Measurements from ENCODE around the gene CD33.
A peak's percentile ranks its signal among the peaks of the same experiment; 100 is the strongest.

The CD33 gene

DNA sequence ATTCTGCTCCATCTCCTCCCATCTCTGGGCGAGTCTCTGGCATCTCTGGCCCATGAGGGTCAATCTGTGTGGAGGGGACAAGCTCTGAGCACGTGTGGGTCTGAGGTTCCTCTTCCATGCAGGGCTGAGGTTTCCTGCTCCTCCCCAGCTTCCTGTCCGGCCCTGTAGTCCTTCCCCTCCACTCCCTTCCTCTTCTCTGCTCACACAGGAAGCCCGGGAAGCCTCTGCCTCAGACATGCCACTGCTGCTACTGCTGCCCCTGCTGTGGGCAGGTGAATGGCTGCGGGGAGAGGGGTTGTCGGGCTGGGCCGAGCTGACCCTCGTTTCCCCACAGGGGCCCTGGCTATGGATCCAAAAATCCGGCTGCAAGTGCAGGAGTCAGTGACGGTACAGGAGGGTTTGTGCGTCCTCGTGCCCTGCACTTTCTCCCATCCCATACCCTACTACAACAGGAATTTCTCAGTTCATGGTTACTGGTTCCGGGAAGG lies 14.0 kb upstream of the CD33 start:
- peak; percentile 73 to 88 (median 86) for DNase-seq

DNA sequence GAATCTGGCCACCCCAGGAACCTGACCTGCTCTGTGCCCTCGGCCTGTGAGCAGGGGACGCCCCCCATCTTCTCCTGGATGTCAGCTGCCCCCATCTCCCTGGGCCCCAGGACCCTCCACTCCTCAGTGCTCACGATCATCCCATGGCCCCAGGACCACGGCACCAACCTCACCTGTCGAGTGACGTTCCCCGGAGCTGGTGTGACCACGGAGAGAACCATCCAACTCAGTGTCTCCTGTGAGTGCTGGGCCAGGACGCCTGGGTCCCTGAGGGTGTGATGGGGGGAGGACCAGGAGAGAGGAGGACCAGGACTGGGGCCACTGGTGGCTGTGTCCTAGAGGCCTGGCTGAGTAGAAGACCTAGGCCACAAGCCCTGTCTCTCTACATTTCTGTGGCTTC lies 13.0 kb upstream of the CD33 start:
- DNase-seq, result no peak

DNA sequence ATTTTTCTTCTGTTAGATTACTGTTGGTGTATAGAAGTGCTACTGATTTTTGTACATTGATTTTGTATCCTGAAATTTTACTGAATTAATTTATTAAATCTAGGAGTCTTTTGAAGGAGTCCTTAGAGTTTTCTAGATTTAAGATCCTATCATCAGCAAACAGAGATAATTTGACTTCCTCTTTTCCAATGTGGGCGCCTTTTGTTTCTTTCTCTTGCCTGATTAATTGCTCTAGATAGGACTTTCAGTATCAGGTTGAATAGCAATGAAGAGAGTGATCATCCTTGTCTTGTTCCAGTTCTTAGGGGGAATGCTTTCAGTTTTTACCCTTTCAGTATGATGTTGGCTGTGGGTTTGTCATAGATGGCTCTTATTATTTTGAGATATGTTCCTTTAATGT lies 5.6 kb upstream of the CD33 start:
- peak in 2 of 4 experiments; percentile 38 to 46 for DNase-seq

DNA sequence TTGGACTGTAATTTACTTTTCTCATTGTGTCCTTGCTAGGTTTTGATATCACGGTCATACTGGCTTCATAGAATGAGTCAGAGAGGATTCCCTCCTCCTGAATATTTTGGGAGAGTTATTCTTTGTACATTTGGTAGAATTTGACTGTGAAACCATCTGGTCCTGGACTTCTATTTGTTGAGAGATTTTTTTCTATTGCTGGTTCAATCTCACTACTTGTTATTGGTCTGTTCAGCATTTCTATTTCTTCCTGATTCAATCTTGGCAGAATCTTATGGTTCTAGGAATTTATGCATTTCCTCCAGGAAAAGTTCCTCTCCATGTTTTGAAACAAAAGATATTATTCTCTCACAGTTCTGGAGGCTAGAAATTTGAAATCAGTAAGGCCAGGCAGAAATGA lies 4.9 kb upstream of the CD33 start:
- no peak for DNase-seq

DNA sequence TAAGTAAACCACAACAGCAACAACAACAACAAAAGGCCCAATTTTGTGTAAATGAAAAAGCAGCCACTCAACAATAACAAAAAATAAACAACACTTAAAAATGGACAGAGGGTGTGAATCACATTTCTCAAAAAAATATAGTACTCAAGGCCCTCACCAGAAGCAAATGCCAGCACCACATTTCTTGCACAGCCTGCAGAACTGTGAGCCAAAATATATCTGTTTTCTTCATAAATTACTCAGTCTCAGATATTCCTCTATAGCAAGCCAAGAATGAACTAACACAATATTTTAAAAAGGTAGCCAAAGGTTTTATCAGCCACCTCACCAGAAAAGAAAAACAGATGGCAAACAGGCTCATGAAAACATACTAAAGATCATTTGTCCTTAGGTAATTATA lies 3.9 kb upstream of the CD33 start:
- DNase-seq, result no peak

DNA sequence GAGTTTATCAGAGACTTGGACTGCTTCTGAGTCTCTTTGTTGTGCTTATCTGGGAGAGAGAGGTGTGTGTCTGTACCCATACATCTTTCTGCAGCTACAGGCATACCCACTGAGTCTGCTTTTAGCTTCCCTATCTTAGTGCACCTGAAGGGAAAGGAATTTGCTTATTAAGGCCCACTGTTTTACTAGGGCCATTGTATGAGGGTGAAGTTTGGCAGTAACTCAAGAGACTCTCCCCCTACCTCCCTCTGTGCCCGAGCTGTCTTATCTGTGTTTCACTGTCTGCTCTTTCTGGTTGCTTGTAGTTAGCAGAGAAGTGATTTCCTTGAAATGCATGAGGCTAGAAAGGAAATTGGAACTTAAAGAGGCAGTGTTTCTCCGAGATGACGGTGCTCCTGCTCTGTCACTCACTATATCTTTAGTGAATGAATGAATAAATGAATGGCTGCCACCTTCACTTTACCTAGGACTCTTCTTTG lies 678 bp upstream of the CD33 start:
- DNase-seq, result no peak

DNA sequence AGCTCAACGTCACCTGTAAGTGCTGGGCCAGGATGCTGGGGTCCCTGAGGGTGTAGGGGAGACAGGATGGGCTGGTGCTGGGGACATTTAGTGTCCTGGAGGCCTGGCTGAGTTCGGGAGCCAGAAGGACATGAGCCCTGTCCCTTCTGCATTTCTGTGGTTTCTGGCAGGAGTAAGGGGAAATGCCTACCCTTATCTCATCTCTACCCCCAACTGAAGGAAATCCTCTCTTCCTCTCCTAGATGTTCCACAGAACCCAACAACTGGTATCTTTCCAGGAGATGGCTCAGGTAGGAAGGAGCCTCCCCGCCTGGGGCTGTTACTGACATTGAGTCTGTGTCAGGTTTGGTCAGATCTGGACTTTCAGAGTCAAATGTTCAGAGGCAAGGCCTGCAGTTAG lies 1.2 kb downstream of the CD33 start:
- peak in 3 of 4 experiments; percentile 21 to 37 (median 24) for DNase-seq

DNA sequence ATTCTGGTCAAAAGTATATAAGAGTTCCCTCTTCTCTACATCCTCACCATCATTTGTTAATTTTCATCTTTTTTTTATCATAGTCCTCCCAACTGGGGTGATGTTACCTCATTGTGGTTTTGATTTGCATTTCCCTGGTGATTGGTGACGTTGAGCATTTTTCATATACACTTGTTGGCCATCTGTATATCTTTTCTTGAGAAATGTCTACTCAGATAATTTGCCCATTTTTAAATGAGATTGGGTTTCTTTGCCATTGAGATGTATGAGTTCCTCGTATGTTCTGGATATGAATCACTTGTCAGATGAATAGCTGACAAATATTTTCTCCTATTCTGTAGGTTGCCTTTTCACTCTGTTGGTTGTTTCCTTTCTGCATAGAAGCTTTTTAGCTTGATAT lies 2.4 kb downstream of the CD33 start:
- DNase-seq, result no peak

DNA sequence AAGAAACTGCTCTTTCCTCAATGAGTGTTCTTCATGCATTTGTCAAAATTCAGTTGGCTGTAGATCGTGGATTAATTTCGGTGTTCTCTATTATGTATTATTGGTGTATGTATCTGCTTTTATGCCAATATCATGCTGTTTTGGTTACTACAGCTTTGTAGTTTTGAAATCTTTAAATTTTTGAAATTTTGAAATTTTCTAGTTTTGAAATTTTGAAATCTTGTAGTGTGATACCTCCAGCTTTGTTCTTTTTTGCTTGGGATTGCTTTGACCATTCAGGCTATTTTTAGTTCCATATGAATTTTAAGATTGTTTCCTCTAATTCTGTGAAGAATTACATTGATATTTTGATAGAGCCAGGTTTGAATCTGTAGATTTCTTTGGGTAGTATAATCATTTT lies 3.1 kb downstream of the CD33 start:
- no peak for DNase-seq

DNA sequence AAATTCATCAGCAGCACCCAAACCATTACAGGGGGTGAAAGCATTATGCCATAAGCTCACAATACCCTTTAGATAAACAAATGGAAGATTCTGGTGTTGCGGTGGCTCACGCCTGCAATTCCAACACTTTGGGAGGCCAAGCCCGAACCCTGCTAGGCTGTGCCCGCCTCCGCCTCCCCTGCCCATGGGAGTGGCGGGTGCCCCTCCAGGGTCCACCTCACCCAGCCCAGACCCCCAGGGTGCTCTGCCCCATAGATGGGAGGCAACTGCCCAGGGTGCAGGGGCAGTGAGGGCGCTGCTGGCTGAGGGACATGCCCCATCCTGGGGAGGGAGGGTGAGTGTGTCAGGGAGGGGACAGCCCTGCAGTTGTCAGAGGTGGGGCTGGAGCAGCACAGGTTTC lies 16.0 kb downstream of the CD33 start:
- no peak for DNase-seq

DNA sequence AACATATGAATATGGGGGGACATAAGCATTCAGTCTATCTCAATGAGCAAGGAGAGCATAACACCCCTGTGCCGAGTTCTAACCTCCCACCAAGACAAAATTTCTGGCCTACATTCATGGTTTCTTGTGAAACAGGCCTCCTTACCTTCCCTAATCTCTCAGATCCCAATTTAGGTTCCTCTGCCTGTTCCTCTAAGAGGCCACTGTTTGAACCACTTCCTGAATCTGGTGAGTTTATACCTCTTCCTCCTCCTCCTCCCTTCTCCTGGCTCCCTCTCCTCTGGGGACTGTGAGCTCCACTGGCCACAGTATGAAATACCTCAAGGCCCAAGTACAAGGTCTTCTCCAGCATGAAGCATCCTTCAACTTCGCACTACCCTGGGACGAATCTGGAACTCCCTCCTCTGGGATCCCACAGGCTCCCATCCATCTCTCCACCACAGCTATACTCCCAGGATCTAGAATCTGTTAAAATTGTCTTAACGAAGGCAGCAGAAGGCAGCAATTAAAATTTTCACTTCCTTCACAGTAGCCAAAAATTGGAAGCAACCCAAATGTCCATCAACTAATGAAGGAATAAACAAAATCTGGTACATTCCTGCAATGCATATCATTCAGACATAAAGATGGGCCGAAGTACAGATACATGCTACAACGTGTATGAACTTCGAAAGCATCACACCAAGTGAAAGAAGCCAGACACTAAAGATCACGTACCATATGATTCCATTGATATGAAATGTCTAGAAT lies 18.2 kb downstream of the CD33 start:
- peak in 3 of 4 experiments; percentile 21 to 53 (median 52) for DNase-seq

DNA sequence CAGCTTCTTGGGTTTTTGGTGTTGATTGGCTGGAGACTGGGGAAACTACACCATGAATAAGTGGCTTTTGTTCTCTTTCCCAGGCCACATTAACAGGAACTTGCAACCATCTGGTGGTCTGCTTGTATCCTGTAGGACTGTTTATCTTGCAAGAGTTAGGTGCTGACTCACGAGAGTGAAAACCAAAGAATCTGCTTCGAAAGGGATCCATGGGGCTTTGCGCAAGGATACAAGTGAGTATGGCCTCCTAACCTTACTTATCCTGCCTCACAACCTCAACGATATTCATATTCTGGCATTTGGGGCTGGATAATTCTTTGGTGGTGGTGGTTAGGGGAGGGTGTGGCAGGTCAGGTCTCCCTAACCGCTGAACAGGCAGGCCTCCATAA lies 21.3 kb downstream of the CD33 start:
- DNase-seq, result peak; percentile 70 to 94 (median 85)

DNA sequence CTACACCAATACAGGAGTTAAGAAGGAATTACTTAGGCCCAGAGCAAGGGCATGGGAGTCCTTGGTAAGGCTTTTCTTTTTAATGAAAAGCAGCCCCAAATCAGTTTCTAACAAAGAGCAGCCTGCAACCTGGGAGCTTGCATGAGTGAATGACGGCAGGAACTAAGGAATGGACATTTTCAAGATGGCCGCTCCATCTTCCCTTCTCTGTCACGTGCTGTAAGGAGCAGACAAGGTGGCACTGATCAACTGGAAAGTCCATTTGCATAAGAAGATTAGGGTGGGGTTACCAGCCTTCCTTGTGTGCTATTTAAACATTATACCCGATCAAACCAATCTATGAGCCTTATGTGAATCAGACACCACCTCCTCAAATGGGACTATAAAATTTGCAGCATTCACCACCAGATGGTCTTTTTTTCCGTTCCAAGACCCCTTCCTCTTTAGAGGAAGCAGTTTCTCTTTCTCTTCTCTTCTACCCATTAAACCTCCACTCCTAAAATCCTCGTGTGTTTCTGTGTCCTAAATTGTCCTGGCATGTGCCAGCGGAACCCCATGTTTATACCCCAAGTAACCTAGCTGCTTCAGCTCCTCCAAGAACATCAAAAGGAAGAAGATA lies 23.2 kb downstream of the CD33 start:
- no peak for DNase-seq

DNA sequence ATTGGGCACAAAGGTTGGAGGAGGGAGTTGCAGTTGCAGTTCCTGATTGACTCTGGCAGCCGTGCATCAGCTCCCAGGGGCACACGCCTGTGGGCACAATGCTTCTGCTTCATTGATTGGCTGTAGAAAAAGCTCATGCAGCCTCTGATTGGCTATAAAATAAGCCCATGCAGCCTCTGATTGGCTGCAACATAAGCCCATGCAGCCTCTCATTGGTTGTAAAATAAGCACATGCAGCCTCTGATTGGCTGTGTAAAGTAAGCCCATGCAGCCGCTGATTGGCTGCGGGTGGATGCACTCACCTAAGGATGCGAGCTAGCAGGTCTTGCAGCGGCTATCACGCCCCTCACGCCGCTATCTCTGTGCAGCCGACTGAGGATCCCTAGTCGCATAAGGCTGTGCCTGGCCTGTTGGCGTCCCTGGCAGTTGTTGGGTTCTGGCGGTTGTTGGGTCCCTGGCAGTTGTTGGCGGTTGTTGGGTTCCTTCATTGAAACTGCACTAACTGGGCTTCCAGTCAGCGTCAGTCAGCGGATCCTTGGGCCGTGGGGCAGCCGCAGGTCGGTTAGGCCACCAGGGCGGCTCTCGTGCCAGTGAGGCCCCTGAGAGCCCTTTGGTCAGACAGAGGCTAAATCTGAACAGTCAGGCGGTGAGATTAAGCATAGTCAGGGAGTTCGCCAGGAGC lies 26.0 kb downstream of the CD33 start, which contains the start of gene SIGLECL1:
SIGLECL1 (plus strand) TSS at position 295 of the 682 bp plus-strand sequence. CDS start 12,993 bp downstream, outside the sequence.
- DNase-seq, result no peak

DNA sequence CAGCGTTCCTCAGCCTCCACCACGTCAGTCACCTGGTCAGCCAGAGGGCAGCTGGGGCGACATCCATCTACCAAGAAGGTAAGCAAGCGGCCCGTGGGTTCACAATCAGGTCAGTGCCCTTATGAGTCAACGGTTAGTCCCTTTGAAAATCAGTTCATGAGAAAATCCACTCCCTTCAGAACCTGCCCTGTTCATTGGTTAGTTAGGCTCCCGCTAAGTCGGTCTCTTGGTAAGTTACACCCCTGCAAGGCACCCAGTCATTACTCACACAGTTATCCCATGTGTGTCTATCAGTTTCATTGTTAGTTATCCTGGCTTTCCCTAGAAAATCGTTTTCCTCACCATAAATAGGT lies 26.6 kb downstream of the CD33 start:
- DNase-seq, result no peak

DNA sequence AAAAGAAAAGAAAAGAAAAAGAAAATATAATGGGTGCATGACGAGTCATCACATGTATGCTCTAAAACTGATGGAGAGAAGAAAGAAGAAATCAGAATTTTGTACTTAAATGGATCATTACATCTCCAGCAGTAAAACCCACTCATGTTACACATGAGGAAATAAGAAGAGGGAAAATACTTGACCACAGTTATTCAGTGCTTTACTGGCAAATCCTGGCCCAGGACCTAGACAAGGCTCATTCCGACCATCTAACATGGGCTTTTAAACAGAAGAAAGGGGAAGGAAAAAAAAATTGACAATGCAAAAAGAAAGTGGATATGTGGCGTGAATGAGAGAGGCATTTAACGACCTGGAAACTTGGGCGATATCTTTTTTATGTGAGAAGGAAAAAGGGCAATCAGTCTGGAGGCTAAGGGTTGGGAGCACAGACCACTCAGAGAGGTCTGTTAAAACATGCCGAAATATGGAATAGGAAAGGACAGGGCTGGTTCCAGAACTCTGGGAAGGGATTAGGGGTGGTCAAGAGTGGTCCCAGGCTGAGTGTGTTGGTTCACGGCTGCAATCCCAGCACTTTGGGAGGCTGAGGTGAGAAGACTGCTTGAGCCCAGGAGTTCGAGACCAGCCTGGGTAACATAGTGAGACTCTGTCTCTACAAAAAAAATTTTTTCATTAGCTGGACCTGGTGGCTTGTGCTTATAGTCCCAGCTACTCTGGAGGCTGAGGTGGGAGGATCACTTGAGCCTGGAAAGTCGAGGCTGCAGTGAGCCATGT lies 27.6 kb downstream of the CD33 start:
- DNase-seq, result peak in 2 of 4 experiments; percentile 36 to 41

DNA sequence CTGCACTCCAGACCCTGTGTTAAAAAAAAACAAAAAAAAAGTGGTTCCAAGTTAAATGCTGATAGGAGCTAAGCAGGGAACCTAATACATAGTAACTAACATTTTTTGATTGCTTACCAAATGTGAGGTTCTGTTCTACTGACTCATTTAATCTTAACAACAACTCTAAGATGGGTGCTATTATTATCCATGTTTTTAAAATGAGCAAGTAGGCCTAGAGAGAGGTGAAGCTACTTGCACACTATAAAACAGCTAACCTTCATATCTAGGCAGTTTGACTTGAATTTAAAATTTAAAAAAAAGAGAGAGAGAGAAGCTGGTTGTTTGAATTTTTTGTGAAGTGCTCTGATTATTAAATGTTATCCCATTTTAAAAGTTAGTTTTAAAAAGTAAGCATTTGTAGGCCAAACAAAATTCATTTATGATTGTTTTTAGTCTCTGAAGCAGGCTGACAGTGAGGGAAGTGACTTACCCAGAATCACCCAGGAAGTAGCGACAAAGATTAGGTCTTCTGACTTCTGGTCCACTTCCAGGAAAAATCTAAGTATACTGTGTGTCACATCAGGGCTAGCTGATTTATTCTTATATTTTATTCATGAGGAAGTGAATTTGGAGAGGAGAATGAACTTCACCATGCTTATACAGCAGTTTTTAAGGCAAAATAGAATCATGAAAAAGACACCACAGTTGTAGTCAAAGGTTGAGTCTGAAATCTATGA lies 28.4 kb downstream of the CD33 start:
- peak in 3 of 4 experiments; percentile 24 to 62 (median 48) for DNase-seq

DNA sequence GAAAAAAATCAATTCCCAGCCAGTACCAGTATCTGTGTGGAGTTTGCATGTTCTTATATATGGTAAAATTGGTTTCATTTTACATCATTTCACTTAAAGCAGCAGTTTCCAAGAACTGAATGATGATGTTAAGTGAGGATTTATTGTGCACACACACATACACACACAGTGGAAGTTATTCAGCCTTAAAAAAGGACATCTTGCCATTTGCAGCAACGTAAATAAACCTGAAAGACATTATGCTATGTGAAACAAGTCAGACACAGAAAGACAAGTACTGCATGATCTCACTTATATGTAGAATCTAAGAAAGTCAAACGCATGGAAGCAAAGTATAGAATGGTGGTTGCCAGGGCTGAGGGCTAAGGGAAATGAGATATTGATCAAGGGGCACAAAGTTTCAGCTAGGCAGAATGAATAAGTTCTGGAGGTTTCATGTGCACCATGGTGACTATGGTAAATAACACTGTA lies 31.3 kb downstream of the CD33 start:
- DNase-seq, result no peak

DNA sequence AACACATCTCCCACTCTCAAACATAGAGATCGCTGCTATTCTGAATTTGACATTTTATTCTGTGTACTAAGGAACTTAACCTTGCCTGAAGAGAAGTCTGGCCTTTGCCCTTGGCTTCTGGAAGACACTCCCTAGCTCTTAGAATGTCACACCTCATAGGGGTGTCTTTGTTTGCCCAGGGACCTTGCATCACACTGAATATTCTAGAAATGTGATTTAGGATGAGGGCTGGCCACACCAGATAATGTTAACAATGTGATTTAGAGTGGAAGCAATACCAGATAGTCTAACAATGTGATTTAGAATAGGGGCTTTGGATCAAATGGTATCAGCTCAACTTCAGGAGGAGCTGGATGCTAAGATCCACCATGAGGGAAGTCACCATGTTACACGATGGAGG lies 32.6 kb downstream of the CD33 start:
- no peak for DNase-seq

DNA sequence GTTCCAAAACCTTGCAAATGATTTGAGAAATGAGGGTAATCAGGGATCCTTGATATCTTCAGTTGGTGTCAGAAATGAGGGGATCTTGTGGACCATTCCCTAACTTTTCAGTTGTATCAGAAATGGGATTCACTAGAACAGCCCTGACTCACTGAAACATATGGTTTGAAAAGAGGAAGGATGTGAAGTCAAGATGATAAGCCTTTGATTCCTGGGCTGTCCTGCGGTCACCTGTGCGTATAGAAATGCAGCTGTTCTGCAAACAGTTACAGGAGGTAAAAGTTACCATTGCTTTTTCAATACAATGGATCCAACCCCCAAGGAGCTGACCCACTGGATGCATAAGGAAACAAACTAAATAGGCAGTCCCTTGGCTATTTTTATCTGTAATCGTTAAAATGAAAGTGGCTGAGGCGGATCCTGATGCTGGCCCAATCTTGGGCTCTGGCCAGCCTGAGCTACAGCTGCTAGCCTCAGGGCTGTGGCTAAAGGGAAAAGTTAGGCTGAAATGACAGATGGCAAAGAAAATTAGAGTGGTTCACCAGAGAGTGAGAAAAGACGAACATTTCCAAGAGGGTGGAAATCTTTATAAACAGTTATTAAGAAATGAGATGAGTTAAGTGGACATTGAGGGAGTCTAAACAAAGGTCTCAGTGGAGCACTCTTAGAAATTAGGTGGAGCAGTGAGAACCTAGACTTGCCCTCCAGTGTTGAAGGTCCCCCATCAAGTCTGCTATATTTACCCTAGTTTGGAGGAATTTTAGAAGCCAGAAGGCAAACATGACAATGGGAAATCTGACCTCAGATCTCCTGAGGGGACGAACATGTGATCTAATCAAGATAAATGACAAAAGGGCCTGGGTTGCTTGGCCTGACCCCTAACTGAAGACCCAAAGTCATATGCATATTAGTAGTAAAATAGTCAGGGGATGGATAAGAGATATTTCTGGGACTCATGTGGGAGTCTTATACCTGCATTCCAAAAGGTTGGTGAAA lies 33.6 kb downstream of the CD33 start:
- peak in 2 of 4 experiments; percentile 26 for DNase-seq
